CD14-positive monocyte (primary cell): ENCODE data around the gene AFF3. TPM values are rescaled to one million over a fixed set of nuclear protein-coding genes. Genes with fewer than 3 reads are reported as not detected.
"Not testable (repeated sequence)": the region's sequence is repeated elsewhere in the genome, so short reads cannot be mapped to it uniquely, and the experiment has no call there.

Experiments used
- DNase-seq, 3 donors: peaks; one replicate each; pipeline ENCODE4 v3.0.0-alpha.2; 2011 to 2022
- H2AFZ ChIP-seq: 2 replicates; pipeline ENCODE4 v1.6.0; 2012; ENCODE audit warnings: mild to moderate bottlenecking, low read depth, low read length, inconsistent platforms; ENCODE audit not compliant: insufficient read depth, poor library complexity, severe bottlenecking
- H3K27ac ChIP-seq, 2 donors: 1 replicate in 1 of 2; 2 replicates in 1 of 2; pipeline ENCODE4 v1.5.1; 2012 to 2013; ENCODE audit warnings: low read length in 2 of 2, control low read depth in 1 of 2, inconsistent platforms in 1 of 2, low read depth in 1 of 2, mild to moderate bottlenecking in 1 of 2
- H3K27me3 ChIP-seq, 2 donors: one replicate each; pipeline versions ENCODE4 v1.6.0 to v1.6.1; 2011 to 2013; ENCODE audit warnings: low read length in 2 of 2; ENCODE audit not compliant: control insufficient read depth in 2 of 2, insufficient read depth in 2 of 2
- H3K36me3 ChIP-seq, 2 donors: replicated peaks in 1 of 2; 1 replicate in 1 of 2; 2 replicates in 1 of 2; pipeline versions ENCODE4 v1.5.1 to v1.6.1; 2012 to 2013; ENCODE audit warnings: low read length in 2 of 2, control low read depth in 1 of 2, inconsistent platforms in 1 of 2, mild to moderate bottlenecking in 1 of 2; ENCODE audit not compliant: insufficient read depth in 2 of 2, control insufficient read depth in 1 of 2
- H3K4me1 ChIP-seq, 2 donors: 1 replicate in 1 of 2; 2 replicates in 1 of 2; pipeline versions ENCODE4 v1.5.1 to v1.6.1; 2012 to 2013; ENCODE audit warnings: low read length in 2 of 2, control low read depth in 1 of 2, inconsistent platforms in 1 of 2, mild to moderate bottlenecking in 1 of 2, moderate library complexity in 1 of 2; ENCODE audit not compliant: insufficient read depth in 2 of 2, control insufficient read depth in 1 of 2
- H3K4me2 ChIP-seq: replicated peaks from 2 replicates; pipeline ENCODE3; 2012; ENCODE audit warnings: low read length, moderate library complexity, mild to moderate bottlenecking; ENCODE audit not compliant: poor library complexity, severe bottlenecking; ENCODE audit errors: extremely low read depth
- H3K4me3 ChIP-seq, 3 experiments: fragments of 200-600 bp in 1 of 3; sonication (generic) in 1 of 3; replicated peaks in 1 of 3; 1 replicate in 2 of 3; 2 replicates in 1 of 3; pipeline ENCODE4 v1.5.1; 2011 to 2013; ENCODE audit warnings: low read length in 3 of 3, mild to moderate bottlenecking in 3 of 3, control low read depth in 2 of 3, low read depth in 2 of 3, inconsistent platforms in 1 of 3, moderate library complexity in 1 of 3
- H3K79me2 ChIP-seq: 2 replicates; pipeline ENCODE4 v1.6.0; 2012; ENCODE audit warnings: mild to moderate bottlenecking, control low read depth, inconsistent platforms, low read length, moderate library complexity; ENCODE audit not compliant: insufficient read depth
- H3K9ac ChIP-seq: 2 replicates; pipeline ENCODE4 v1.6.0; 2017; ENCODE audit warnings: low read length, mild to moderate bottlenecking; ENCODE audit not compliant: insufficient read depth, poor library complexity, severe bottlenecking
- H3K9me3 ChIP-seq, 2 donors: replicated peaks in 1 of 2; 1 replicate in 1 of 2; 2 replicates in 1 of 2; pipeline versions ENCODE4 v1.5.1 to v1.6.1; 2012 to 2013; ENCODE audit warnings: low read length in 2 of 2, control low read depth in 1 of 2; ENCODE audit not compliant: control insufficient read depth in 1 of 2, insufficient read depth in 1 of 2
- H4K20me1 ChIP-seq: 2 replicates; pipeline ENCODE4 v1.6.0; 2012; ENCODE audit warnings: mild to moderate bottlenecking, low read length, control low read depth, moderate library complexity; ENCODE audit not compliant: insufficient read depth
- H3K27ac Mint-ChIP-seq, 7 donors: one replicate each; pipeline ENCODE4 v1.8.0; 2020; ENCODE audit warnings: mild to moderate bottlenecking in 7 of 7, mixed read lengths in 7 of 7, moderate library complexity in 6 of 7, inconsistent platforms in 2 of 7
- H3K27me3 Mint-ChIP-seq, 3 donors: one replicate each; pipeline ENCODE4 v1.8.0; 2021 to 2022; ENCODE audit warnings: low read depth in 3 of 3, mild to moderate bottlenecking in 3 of 3, mixed read lengths in 3 of 3, moderate library complexity in 3 of 3, inconsistent platforms in 1 of 3
- H3K36me3 Mint-ChIP-seq, 2 donors: one replicate each; pipeline ENCODE4 v1.8.0; 2020; ENCODE audit warnings: mixed read lengths in 2 of 2, inconsistent platforms in 1 of 2, mild to moderate bottlenecking in 1 of 2
- H3K4me1 Mint-ChIP-seq: one replicate; pipeline ENCODE4 v1.8.0; 2020; ENCODE audit warnings: mild to moderate bottlenecking, mixed read lengths
- H3K4me3 Mint-ChIP-seq, 2 donors: one replicate each; pipeline ENCODE4 v1.8.0; 2020; ENCODE audit warnings: mild to moderate bottlenecking in 2 of 2, mixed read lengths in 2 of 2, moderate library complexity in 1 of 2
- H3K9me3 Mint-ChIP-seq, 7 donors: one replicate each; pipeline ENCODE4 v1.8.0; 2020 to 2022; ENCODE audit warnings: mixed read lengths in 7 of 7, mild to moderate bottlenecking in 6 of 7, moderate library complexity in 6 of 7, inconsistent platforms in 2 of 7
- WGBS: methylation state at CpG from one replicate; pipeline ENCODE4 v1.1.5; 2013; ENCODE audit warnings: missing lambda C conversion rate; ENCODE audit not compliant: insufficient coverage; 5-methylcytosine and 5-hydroxymethylcytosine counted together
- intact Hi-C, 2 donors: fragments of 100-400 bp; cut with micrococcal nuclease; formaldehyde crosslinking; loops; one replicate each; pipeline versions ENCODE4 v1.15.0 to v1.15.1; 2023
- polyA plus RNA-seq, 3 donors: library from polyadenylated mRNA; depleted of rRNA in 1 of 3; unstranded in 2 of 3; stranded (reverse) in 1 of 3; fragments of 300-500 nt in 2 of 3; fragments of >200 nt in 1 of 3; fragmentation: Illumina TruSeq in 2 of 3; gene quantifications; 1 replicate in 2 of 3; 2 replicates in 1 of 3; pipeline ENCODE4 v1.2.3, GENCODE V29; 2012 to 2021

AFF3 gene
- polyA plus RNA-seq, 3 donors, result 0.17 to 4.1 (median 0.49) TPM

DNA sequence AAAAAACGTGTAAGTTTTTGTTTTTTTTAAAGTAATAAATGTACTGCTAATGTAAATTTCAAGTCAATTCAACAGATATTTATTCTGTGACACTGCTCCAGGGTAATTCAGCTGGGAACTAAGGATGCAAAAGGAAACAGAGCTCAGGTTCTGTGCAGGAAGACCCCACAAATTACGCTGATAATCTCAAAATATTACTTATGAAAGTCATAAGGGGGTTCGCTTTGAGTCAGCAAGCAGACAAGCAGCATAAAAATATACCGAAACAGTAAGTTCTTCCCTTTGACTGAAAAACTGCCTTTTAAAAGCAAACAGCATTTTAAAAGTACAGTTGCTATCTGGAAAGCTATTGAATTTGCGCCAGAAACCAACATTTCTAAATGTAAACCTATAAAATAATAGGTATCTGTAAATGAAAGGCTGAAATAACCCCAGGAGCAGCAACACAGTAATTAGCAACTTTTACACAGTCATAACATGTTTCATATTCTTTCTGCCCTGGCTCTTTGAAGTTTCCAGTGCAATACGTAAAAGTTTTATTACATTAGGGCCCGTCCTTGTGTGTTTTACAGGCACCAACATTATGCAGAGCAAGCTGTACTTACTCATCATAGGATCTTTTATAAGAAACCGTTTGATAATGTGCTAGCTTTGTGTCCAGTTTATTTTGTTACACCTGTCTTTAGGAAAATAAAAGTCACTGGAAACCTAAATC, 39.8 kb downstream of the AFF3 start:
- Mint-ChIP-seq H3K36me3 (peaks cover 0 to 10% of the 10 kb centered on the region in 2 donors), H3K27me3 (peaks cover 4 to 18% (median 9%) of the 10 kb centered on the region in 3 donors), H3K4me1 (peaks cover 11% of the 10 kb centered on the region)
- H3K4me1 ChIP-seq, H3K27me3 ChIP-seq, H3K9ac ChIP-seq, H2AFZ ChIP-seq, H3K79me2 ChIP-seq, H3K27ac ChIP-seq, intact Hi-C loops, H3K27ac Mint-ChIP-seq, H3K9me3 ChIP-seq, H3K9me3 Mint-ChIP-seq, DNase-seq, H4K20me1 ChIP-seq, H3K4me3 Mint-ChIP-seq, H3K4me2 ChIP-seq, H3K4me3 ChIP-seq, H3K36me3 ChIP-seq: not testable (repeated sequence)
- WGBS, result no CpG with 5 or more reads among the region's 8 CpGs

DNA sequence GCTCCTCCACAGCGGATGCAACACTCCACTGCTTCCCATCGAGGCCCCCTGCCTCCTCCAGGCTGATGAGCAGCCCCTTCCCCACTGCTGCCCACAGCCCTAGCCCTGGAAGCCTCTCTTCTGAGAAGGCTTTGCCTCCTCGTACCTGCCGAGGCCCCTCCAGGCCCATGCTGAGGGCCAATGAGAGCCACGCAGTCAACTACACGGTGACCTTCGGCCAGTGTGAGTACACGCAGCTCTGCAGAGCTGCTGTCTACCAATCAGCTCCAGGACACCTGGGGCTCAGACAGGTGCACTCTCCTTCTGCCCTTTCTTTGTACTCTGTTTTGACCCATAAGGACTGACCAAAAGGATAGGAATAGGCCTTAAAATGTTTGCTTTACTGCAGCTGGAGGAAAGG, 43.5 kb downstream of the AFF3 start:
- H4K20me1 ChIP-seq, H3K4me3 ChIP-seq, H3K27me3 Mint-ChIP-seq, H3K4me1 Mint-ChIP-seq, H3K36me3 ChIP-seq, H3K79me2 ChIP-seq, intact Hi-C loops, H3K9ac ChIP-seq, H3K27me3 ChIP-seq, H3K4me2 ChIP-seq, H3K4me3 Mint-ChIP-seq, H2AFZ ChIP-seq, H3K4me1 ChIP-seq, H3K27ac ChIP-seq, H3K9me3 Mint-ChIP-seq, H3K36me3 Mint-ChIP-seq, DNase-seq, H3K27ac Mint-ChIP-seq, H3K9me3 ChIP-seq: not testable (repeated sequence)
- no CpG with 5 or more reads among the region's 8 CpGs for WGBS

DNA sequence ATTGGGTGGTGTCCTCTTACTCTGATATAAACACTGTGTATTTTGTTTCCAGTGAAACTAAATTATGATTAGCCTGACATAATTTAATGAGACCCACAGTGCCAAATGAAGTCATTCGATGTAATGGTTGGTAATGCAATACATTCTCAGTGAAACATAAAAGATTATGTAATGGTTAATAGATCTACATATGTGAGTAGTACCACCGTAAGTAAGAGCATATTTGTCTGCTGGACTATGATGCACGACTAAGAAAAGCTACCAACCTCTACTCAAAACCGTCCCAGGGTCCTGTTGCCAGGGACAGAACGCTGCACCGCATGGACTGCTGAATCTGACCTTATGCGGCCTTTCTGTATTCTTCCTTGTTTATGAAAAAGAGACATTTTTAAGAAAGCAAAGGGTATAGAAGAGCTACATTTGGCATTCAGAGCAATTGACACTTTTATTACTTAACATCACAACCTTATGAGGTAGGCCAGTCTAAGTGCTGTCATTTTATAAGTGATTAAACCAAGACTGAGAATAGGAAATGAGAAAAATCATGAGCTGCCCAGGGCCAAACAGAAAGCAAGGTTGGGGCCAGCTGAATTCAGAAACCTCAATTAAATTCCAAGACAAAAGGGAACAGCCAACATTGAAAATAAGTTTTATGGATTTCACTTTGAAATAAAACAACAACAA, 44.6 kb downstream of the AFF3 start:
- H3K4me2 ChIP-seq, H3K36me3 Mint-ChIP-seq, H3K27ac ChIP-seq, H3K27me3 Mint-ChIP-seq, H3K9me3 ChIP-seq, H3K9ac ChIP-seq, H3K79me2 ChIP-seq, H3K36me3 ChIP-seq, H3K4me1 ChIP-seq, H3K4me3 Mint-ChIP-seq, H3K9me3 Mint-ChIP-seq, DNase-seq, H4K20me1 ChIP-seq, intact Hi-C loops, H3K4me1 Mint-ChIP-seq, H3K27ac Mint-ChIP-seq, H3K27me3 ChIP-seq, H3K4me3 ChIP-seq, H2AFZ ChIP-seq: not testable (repeated sequence)
- no CpG with 5 or more reads among the region's 7 CpGs for WGBS

DNA sequence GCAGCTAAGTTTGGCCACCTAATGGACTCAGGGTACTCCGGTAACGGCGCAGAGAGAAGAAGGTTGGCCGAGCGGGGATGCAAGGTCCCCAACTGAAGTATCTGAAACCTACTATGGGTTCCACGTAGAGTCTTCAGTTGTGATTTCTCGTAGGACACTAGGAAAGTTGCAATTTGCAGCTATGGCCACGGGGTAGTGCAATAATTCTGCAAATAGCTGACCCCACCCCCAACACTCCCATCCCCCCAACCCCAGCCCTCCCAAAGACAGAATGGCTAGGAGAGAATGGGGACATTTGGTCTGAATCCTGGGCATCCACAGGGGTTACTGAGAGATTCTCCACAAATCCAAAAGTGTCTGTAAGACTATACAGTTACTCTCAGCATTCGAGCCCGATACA, 46.5 kb downstream of the AFF3 start:
- H3K27ac Mint-ChIP-seq, H3K27me3 Mint-ChIP-seq, H3K36me3 Mint-ChIP-seq, H3K4me1 ChIP-seq, H3K79me2 ChIP-seq, H3K9ac ChIP-seq, H3K4me2 ChIP-seq, DNase-seq, H3K4me3 Mint-ChIP-seq, H2AFZ ChIP-seq, H3K36me3 ChIP-seq, H3K9me3 ChIP-seq, H3K4me3 ChIP-seq, H3K9me3 Mint-ChIP-seq, H4K20me1 ChIP-seq, H3K27ac ChIP-seq, intact Hi-C loops, H3K4me1 Mint-ChIP-seq, H3K27me3 ChIP-seq: not testable (repeated sequence)
- WGBS, result no CpG with 5 or more reads among the region's 10 CpGs
